HG03039 (cell line): ENCODE results near the gene MLLT10.

ENCODE experiments used
- ATAC-seq: cut with Tn5 transposase; IDR thresholded peaks from one replicate; pipeline ENCODE4 v1.9.1; 2021; ENCODE audit warnings: mild to moderate bottlenecking, moderate library complexity; ENCODE audit not compliant: unreplicated experiment

Gene MLLT10

DNA sequence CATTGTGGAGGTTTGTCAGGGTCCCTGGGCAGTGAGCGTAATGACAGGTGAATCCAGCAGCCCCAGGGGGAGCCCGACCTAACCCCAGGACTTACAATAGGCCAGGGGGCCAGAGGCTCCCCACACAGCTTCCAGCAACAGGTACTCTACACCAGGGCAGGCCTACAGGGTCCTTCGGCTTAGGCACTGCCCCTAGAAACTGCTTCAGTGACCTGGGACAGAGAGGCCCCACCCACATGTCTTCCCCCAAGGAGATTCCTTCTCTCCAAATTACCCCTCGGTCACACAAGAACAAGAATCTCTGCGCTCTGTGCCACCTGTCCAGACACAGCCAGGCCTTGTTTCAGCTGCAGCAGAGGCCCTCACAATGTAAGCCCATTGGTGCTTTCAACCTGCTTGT is 32.9 kb upstream of the MLLT10 start:
- no peak for ATAC-seq

GRCh38 chr10:21501731-21502347 is 32.2 kb upstream of the MLLT10 start:
- no peak for ATAC-seq

DNA sequence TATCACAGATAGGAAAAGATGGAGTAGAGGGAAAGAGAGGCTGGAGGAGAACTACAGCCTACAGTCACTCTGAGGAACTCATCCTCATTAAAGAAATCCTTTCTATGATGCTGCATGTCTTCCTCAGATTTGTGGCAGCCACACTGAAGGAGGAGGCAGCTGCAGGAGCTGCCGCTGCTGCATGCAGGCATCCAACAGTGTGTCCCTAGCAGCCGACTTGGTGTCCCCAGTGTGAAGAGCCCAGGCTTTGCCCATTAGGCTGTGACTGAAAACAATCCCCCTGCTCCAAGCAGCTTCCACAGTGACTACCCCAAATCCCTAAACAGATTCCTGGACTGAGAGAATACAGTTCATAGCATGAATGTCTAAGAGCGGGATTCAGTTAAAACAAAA is 31.7 kb upstream of the MLLT10 start:
- ATAC-seq: no peak

GRCh38 chr10:21503542-21503941 is 30.5 kb upstream of the MLLT10 start:
- ATAC-seq: no peak

- no peak for ATAC-seq
Observed at GRCh38 chr10:21505711-21506278, 28.2 kb upstream of the MLLT10 start.

DNA sequence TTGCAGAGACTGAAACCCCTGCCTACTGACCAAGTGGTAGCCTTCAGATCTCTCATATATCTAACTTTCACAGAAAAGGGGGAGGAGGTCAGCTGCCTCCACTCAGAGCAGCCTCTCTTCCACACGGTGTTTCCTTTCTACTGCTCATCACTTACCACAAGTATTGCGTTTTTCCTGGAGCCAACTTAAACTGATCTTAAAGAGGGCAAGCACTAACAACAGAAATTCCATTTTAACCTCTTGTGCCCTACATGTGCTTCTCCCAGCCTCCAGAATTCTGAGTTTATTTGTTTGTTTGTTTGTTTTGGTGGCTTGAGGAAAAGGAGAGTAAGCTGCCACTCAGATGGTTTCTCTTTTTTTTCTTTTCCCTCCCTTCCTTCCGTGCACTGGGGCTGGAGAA is 27.7 kb upstream of the MLLT10 start:
- ATAC-seq: no peak

DNA sequence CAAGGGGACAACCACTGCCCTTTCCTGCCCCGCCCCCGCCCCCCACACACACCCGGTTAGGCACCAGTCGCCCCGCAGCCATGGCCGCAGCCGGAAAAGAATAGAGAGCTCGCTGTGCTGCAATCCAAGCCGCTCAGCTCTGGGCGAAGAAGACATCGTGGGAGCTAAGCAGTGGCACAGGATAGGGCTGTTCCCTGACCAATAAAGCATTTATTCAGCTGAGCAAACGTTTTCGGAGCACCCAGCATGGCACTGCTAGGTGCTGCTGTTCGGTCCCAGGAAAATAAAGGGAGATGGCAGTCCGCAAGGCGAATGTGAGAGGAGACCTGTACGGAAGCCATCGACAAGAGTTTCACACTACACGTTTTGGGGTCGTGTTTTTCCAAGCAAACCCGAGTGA is 26.9 kb upstream of the MLLT10 start:
- ATAC-seq: no peak

DNA sequence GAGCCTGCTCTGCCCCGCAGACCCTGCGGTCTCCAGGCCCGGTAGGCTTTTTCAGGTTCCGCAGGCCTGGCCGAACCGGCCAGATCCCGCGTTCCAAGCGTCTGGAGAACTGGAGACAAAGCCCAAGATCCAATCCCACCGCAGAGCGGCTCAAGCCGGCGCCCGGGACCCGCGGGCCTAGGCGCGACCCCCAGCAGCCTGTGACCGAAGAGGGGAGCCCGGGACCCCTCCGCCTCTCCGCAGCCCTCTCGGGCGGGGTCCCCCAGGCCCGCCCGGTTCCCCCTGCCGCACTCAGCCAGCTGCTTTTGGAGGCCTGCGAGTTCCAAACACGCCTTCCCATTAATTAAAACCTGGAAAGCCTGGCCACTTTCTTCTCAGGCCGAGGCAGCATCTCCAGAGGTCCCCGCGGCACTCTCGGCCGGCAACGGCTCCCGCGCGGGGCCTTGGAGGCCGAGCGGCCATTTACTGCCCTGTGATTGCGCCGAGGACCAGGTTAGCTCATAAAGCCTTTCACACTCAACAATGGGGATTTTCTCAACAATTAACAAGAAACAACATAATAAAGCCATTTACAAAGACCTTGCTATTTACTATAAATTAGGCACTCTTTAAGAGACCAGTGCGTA is 25.2 kb upstream of the MLLT10 start:
- ATAC-seq: no peak

GRCh38 chr10:21509341-21510240 is 24.4 kb upstream of the MLLT10 start:
- no peak for ATAC-seq

GRCh38 chr10:21510241-21511094 is 23.6 kb upstream of the MLLT10 start:
- ATAC-seq: no peak

DNA sequence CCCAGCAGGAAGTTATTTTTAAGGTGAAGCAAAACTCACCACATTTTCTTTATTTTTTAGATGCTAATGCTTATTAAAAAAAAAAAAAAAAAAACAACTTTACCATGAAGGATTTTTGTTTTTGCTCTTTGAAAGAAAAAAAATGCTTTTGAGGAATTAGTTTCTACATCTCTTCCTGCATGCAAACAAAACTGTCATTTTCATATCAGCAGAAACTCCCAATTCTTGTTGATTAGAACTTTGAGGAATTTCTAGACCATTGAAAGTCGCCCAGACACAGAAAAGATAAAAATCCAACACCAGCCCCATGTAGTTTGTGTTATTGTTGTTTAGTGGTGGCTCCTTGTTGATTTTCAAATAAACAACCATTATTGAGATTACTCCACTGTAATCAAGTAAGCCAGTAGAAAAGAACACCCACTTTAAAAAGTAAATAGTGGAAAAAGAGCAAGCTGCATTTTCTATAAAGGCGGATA is 22.9 kb upstream of the MLLT10 start:
- ATAC-seq: no peak

DNA sequence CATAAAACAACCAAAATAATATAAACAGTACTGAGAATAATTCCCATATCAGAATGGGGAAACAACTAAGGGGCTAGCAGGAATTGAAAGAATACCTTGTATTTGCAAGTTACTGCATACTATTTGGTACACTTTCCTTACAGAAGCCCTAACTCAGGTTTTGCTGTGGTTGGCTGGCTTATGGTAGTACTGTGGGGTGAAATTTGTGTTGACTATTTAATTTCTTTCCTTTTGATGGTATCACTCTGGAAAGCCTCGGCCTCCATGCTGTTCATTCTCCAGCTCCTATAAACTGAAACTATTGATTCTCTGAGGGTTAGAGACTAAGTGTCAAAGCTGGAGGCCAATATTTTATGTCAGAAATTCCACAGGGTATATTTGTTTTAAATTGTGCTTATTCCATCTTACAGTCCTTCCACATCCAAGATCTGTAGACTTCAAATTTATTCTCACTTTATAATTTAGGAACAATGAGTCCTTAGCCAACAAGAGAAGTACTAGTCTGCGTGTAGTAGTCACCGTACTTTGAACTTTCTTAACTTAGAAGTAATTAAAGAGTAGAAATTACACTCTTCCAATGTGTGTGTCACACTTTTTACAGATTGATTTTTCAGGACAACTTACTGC is 22.0 kb upstream of the MLLT10 start:
- ATAC-seq: no peak

- no peak for ATAC-seq
Observed at GRCh38 chr10:21512573-21513404, 21.2 kb upstream of the MLLT10 start.

GRCh38 chr10:21513405-21513788 is 20.6 kb upstream of the MLLT10 start:
- no peak for ATAC-seq

GRCh38 chr10:21514129-21514817 is 19.8 kb upstream of the MLLT10 start:
- no peak for ATAC-seq

DNA sequence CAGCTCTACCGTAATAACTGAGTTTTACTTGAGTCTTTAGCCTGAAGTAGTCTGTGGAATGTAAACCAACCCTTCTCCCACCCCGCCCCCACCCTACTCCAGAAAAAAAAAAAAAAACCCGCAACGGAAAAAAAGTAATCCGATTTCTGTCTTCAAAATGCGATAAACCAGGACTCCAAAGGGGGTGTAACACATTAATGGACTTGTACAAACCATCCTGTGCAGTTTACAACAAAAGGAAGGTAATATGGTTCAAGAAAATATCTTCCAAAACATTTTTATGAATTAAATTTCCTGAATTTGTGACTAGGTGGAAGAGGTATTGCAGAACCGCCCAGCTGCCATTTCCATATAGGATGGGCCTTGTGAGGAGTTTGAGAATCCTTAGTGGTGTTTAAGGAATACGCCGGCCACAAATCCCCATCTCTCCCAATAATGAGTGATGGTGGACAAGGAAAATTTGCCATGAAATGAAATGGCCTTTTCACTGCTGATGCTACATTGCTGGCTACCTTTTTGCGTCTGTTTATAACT is 19.1 kb upstream of the MLLT10 start:
- no peak for ATAC-seq

DNA sequence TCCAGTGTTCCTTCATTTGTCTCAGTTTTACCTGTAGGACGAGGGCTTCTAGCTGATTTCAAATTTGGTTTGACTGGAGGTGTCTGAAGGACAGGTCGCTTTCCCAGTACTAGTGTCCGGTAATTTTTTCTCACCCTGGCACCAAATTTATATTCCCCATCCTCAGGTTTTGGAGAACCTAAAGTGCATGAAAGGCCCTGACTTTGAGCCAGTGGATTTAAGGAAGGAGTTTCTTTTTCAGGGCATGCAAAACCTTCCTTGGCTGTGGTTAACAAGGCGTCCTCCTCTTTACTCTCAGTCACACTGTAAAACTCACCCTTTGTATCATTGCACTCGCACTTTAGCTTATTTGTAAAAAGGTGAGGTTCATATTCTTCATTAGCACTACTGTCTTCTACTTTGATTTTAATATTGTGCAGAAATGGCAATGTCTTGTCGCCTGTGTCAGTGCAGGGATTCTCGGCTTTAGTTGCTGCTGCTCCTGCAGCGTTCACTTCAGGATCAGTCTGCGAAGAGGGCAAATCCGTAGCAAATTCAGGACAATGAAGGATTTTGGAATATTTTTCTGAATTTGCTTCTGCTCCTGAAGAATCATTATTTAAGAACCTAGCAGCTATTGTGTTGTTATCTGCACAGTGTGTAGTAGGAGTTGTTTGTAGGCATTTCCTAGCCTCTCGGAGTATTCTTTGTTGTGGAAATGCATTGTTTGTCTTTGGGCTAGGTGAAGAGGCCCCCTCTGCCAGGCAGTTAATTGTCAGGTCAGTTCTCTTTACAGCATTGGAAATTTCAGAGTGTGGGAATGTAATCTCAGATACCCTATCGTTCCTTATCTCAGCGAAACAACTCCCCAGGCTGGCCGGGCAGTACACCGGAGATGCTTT is 18.4 kb upstream of the MLLT10 start:
- ATAC-seq: no peak
